A673 (cell line): ENCODE measurements around the gene CLCNKB. TPM values are rescaled to one million over a fixed set of nuclear protein-coding genes. Genes with fewer than 3 reads are reported as not detected.

Experiments used
- BruUV-seq: library from RNA; stranded (reverse); fragments of 400-500 nt; replicated peaks from 2 replicates; lab custom pipeline; 2021; lab: Mats Ljungman, UMichigan
- CTCF ChIA-PET: fragments of 300-600 bp; sonication (Branson Sonifier 250); formaldehyde crosslinking; loops from one replicate; lab custom pipeline; 2022; ENCODE audit warnings: antibody characterized with exemption; lab: Charles Lee
- POLR2A ChIA-PET: fragments of 300-600 bp; sonication (Branson Sonifier 250); formaldehyde crosslinking; loops from one replicate; lab custom pipeline; 2022; ENCODE audit warnings: antibody characterized with exemption; ENCODE audit not compliant: low non-redundant PET; lab: Charles Lee
- DNase-seq: peaks from one replicate; pipeline ENCODE4 v3.0.0-alpha.2; 2015; ENCODE audit warnings: low spot score
- H3K27ac ChIP-seq: fragments of 200-600 bp; sonication (generic); 2 replicates; pipeline ENCODE4 v1.5.1; 2016; ENCODE audit warnings: mixed run types, low read depth, mild to moderate bottlenecking, mixed read lengths, antibody characterized with exemption, low read length; ENCODE audit not compliant: poor library complexity, severe bottlenecking
- H3K27me3 ChIP-seq: fragments of 200-600 bp; sonication (generic); replicated peaks from 2 replicates; pipeline ENCODE4 v1.6.1; 2017; ENCODE audit warnings: mixed run types, low read depth, mild to moderate bottlenecking, mixed read lengths, antibody characterized with exemption, low read length; ENCODE audit not compliant: insufficient read depth, poor library complexity
- H3K36me3 ChIP-seq: fragments of 200-600 bp; sonication (generic); 2 replicates; pipeline ENCODE4 v1.6.1; 2016; ENCODE audit warnings: mixed run types, mild to moderate bottlenecking, mixed read lengths, antibody characterized with exemption, low read length; ENCODE audit not compliant: insufficient read depth, poor library complexity, severe bottlenecking
- H3K4me1 ChIP-seq: fragments of 200-600 bp; sonication (generic); 2 replicates; pipeline ENCODE4 v1.6.1; 2017; ENCODE audit warnings: mixed run types, mild to moderate bottlenecking, mixed read lengths, antibody characterized with exemption, low read length; ENCODE audit not compliant: insufficient read depth, poor library complexity, severe bottlenecking
- H3K4me3 ChIP-seq: fragments of 200-600 bp; sonication (generic); 2 replicates; pipeline ENCODE4 v1.5.1; 2016; ENCODE audit warnings: low read depth, mixed run types, mild to moderate bottlenecking, mixed read lengths, low read length; ENCODE audit not compliant: poor library complexity, severe bottlenecking
- H3K9me3 ChIP-seq: fragments of 200-600 bp; sonication (generic); 2 replicates; pipeline ENCODE4 v1.6.1; 2016; ENCODE audit warnings: mixed run types, low read depth, mild to moderate bottlenecking, mixed read lengths, antibody characterized with exemption, low read length; ENCODE audit not compliant: poor library complexity, severe bottlenecking
- CTCF ChIP-seq: fragments of 300-800, 200-600 bp; sonication (generic); conservative IDR thresholded peaks from 2 replicates; pipeline ENCODE4 v1.5.1; 2017; ENCODE audit warnings: low read depth, mild to moderate bottlenecking, antibody characterized with exemption, low read length, moderate library complexity, mixed read lengths
- EZH2 ChIP-seq: fragments of 200-600 bp; sonication (generic); IDR thresholded peaks from 2 replicates; pipeline ENCODE4 v1.6.1; 2017; ENCODE audit warnings: borderline replicate concordance, low read depth, mild to moderate bottlenecking, mixed read lengths, antibody characterized with exemption, low read length; ENCODE audit not compliant: poor library complexity, severe bottlenecking
- intact Hi-C: fragments of 100-400 bp; cut with micrococcal nuclease; formaldehyde crosslinking; loops from one replicate; pipeline ENCODE4 v1.10.0; 2022; ENCODE audit not compliant: unreplicated experiment
- total RNA-seq: library from RNA; stranded (reverse); gene quantifications from 2 replicates; pipeline ENCODE4 v1.2.3, GENCODE V29; 2021

Gene CLCNKB
- total RNA-seq, 1 experiment from 2014 or later: 0.13 TPM

GRCh38 chr1:16071614-16072013 is 28.0 kb downstream of the CLCNKB start:
- DNase-seq: no peak
- Histone ChIP-seq H3K36me3 (no peaks in the 10 kb centered on the region), H3K27ac (no peak overlapping the region), H3K9me3 (no peaks in the 10 kb centered on the region), H3K4me3 (no peak overlapping the region), H3K27me3 (no peaks in the 10 kb centered on the region), H3K4me1 (no peaks in the 10 kb centered on the region)
- BruUV-seq: no TSS peak
- intact Hi-C loops: no loop called here
- POLR2A ChIA-PET: no interaction called here
- CTCF ChIA-PET: no interaction called here
- TF ChIP-seq CTCF (no peak), EZH2 (no peak)

- POLR2A ChIA-PET: no interaction called here
- Histone ChIP-seq H3K9me3 (no peaks in the 10 kb centered on the region), H3K4me3 (no peak overlapping the region), H3K27ac (no peak overlapping the region), H3K4me1 (no peaks in the 10 kb centered on the region), H3K27me3 (no peaks in the 10 kb centered on the region), H3K36me3 (no peaks in the 10 kb centered on the region)
- BruUV-seq: no TSS peak
- no peak for TF ChIP-seq EZH2
- no peak for TF ChIP-seq CTCF
- CTCF ChIA-PET: no interaction called here
- DNase-seq: no peak
- intact Hi-C loops: no loop called here
Measured at GRCh38 chr1:16072095-16072494, 28.5 kb downstream of the CLCNKB start.

GRCh38 chr1:16072616-16073484 is 29.3 kb downstream of the CLCNKB start:
- ChIA-PET CTCF (interaction anchor here (0.7 to 1.5 kb wide), 3 partner anchors 8 to 175 kb away, joined by 3 to 5 read pairs (median 3); no protein-coding TSS in a partner anchor), POLR2A (no interaction called here)
- TF ChIP-seq CTCF (no peak), EZH2 (no peak)
- Histone ChIP-seq H3K36me3 (no peaks in the 10 kb centered on the region), H3K27ac (no peak overlapping the region), H3K27me3 (no peaks in the 10 kb centered on the region), H3K4me1 (no peaks in the 10 kb centered on the region), H3K4me3 (peak overlapping the region; percentile 53), H3K9me3 (no peaks in the 10 kb centered on the region)
- no TSS peak for BruUV-seq
- intact Hi-C loops: no loop called here
- DNase-seq: no peak
